Astrocyte (in vitro differentiated cells and primary cell): Measurements from ENCODE around the gene CILP2. TPM values are rescaled to one million over a fixed set of nuclear protein-coding genes. Genes with fewer than 3 reads are reported as not detected.

Source experiments
- DNase-seq: peaks from one replicate; pipeline ENCODE4 v3.0.0-alpha.2; 2010; ENCODE audit warnings: low read depth
- FAIRE-seq: peaks from 2 replicates; lab custom pipeline; 2011; peaks lifted over from hg19 to GRCh38; lab: Jason Lieb, UNC
- H2AFZ ChIP-seq: 2 replicates; pipeline ENCODE4 v1.6.0; 2012; ENCODE audit warnings: low read depth, low read length, inconsistent platforms
- H3K27ac ChIP-seq: 2 replicates; pipeline ENCODE4 v1.5.1; 2011; ENCODE audit warnings: low read depth, low read length, inconsistent platforms
- H3K27me3 ChIP-seq: 2 replicates; pipeline ENCODE4 v1.6.0; 2011; ENCODE audit warnings: low read length, inconsistent platforms; ENCODE audit not compliant: insufficient read depth
- H3K36me3 ChIP-seq: 2 replicates; pipeline ENCODE4 v1.5.1; 2011; ENCODE audit warnings: low read length, inconsistent platforms; ENCODE audit not compliant: insufficient read depth
- H3K4me1 ChIP-seq: 2 replicates; pipeline ENCODE4 v1.5.1; 2011; ENCODE audit warnings: low read length, inconsistent platforms; ENCODE audit not compliant: insufficient read depth
- H3K4me2 ChIP-seq: 2 replicates; pipeline ENCODE4 v1.6.0; 2012; ENCODE audit warnings: low read length, inconsistent platforms
- H3K4me3 ChIP-seq: 2 replicates; pipeline ENCODE4 v1.5.1; 2011; ENCODE audit warnings: low read depth, mild to moderate bottlenecking, low read length, inconsistent platforms; ENCODE audit not compliant: insufficient read depth
- H3K79me2 ChIP-seq: 2 replicates; pipeline ENCODE4 v1.6.0; 2012; ENCODE audit warnings: mild to moderate bottlenecking, low read length, inconsistent platforms; ENCODE audit not compliant: insufficient read depth
- H3K9ac ChIP-seq: 2 replicates; pipeline ENCODE4 v1.6.0; 2012; ENCODE audit warnings: mild to moderate bottlenecking, low read length, inconsistent platforms
- H3K9me3 ChIP-seq: 2 replicates; pipeline ENCODE4 v1.5.1; 2012; ENCODE audit warnings: low read depth, mild to moderate bottlenecking, low read length, inconsistent platforms; ENCODE audit not compliant: insufficient read depth
- H4K20me1 ChIP-seq: 2 replicates; pipeline ENCODE4 v1.6.0; 2012; ENCODE audit warnings: low read length, inconsistent platforms; ENCODE audit not compliant: insufficient read depth
- H3K27ac Mint-ChIP-seq: one replicate; pipeline ENCODE4 v1.8.0; 2021; ENCODE audit warnings: mild to moderate bottlenecking, mixed read lengths; ENCODE audit not compliant: unreplicated experiment
- H3K27me3 Mint-ChIP-seq: one replicate; pipeline ENCODE4 v1.8.0; 2021; ENCODE audit warnings: low read depth, mixed read lengths; ENCODE audit not compliant: unreplicated experiment
- H3K36me3 Mint-ChIP-seq: one replicate; pipeline ENCODE4 v1.8.0; 2021; ENCODE audit warnings: low read depth, mixed read lengths; ENCODE audit not compliant: unreplicated experiment
- H3K4me1 Mint-ChIP-seq: one replicate; pipeline ENCODE4 v1.8.0; 2021; ENCODE audit warnings: low read depth, mixed read lengths; ENCODE audit not compliant: unreplicated experiment
- H3K4me3 Mint-ChIP-seq: one replicate; pipeline ENCODE4 v1.8.0; 2021; ENCODE audit warnings: mild to moderate bottlenecking, moderate library complexity, mixed read lengths; ENCODE audit not compliant: unreplicated experiment
- H3K9me3 Mint-ChIP-seq: one replicate; pipeline ENCODE4 v1.8.0; 2021; ENCODE audit warnings: mild to moderate bottlenecking, mixed read lengths; ENCODE audit not compliant: unreplicated experiment
- CTCF ChIP-seq: IDR thresholded peaks from 2 replicates; pipeline ENCODE4 v1.5.1; 2011; ENCODE audit warnings: low read depth, mild to moderate bottlenecking, inconsistent platforms, low read length, moderate library complexity; ENCODE audit not compliant: insufficient read depth
- EZH2 ChIP-seq: IDR thresholded peaks from 2 replicates; pipeline ENCODE4 v1.6.1; 2012; ENCODE audit warnings: mild to moderate bottlenecking, low read length, inconsistent platforms; ENCODE audit not compliant: insufficient read depth
- total RNA-seq: library from RNA; stranded (reverse); gene quantifications from 2 replicates; pipeline ENCODE4 v1.2.1, GENCODE V29; 2021

CILP2 gene
- total RNA-seq, 1 donor from 2014 or later = 3.9 TPM

- no peak overlapping the region for H3K9ac ChIP-seq
- H3K4me3 Mint-ChIP-seq = no peak overlapping the region
- no peak overlapping the region for H3K4me2 ChIP-seq
- no peak overlapping the region for H3K27ac ChIP-seq
- H2AFZ ChIP-seq = no peak overlapping the region
- no peak overlapping the region for H3K27ac Mint-ChIP-seq
- H3K4me3 ChIP-seq = no peak overlapping the region
- H3K4me1 Mint-ChIP-seq = no peaks in the 10 kb centered on the region
- no peaks in the 10 kb centered on the region for H3K9me3 Mint-ChIP-seq
- FAIRE-seq (no peak), DNase-seq (no peak)
- H3K36me3 Mint-ChIP-seq = peaks cover 9% of the 10 kb centered on the region
- H3K9me3 ChIP-seq = no peaks in the 10 kb centered on the region
- no peaks in the 10 kb centered on the region for H3K4me1 ChIP-seq
- peaks cover 64% of the 10 kb centered on the region for H3K79me2 ChIP-seq
- peaks cover 72% of the 10 kb centered on the region for H4K20me1 ChIP-seq
- H3K27me3 Mint-ChIP-seq = no peaks in the 10 kb centered on the region
- peaks cover 10% of the 10 kb centered on the region for H3K36me3 ChIP-seq
- TF ChIP-seq EZH2 = no peak
- TF ChIP-seq CTCF = no peak
- no peaks in the 10 kb centered on the region for H3K27me3 ChIP-seq
These were observed 14.9 kb upstream of the CILP2 start for GRCh38 chr19:19523177-19523576.

GRCh38 chr19:19524053-19524452 is 14.0 kb upstream of the CILP2 start:
- Histone ChIP-seq H3K4me3 (no peak overlapping the region), H3K4me1 (no peaks in the 10 kb centered on the region), H4K20me1 (peaks cover 76% of the 10 kb centered on the region), H3K9ac (no peak overlapping the region), H3K9me3 (no peaks in the 10 kb centered on the region), H3K27me3 (no peaks in the 10 kb centered on the region), H3K4me2 (no peak overlapping the region), H3K36me3 (peaks cover 10% of the 10 kb centered on the region), H3K79me2 (peaks cover 61% of the 10 kb centered on the region), H3K27ac (no peak overlapping the region), H2AFZ (no peak overlapping the region)
- H3K27me3 Mint-ChIP-seq = no peaks in the 10 kb centered on the region
- H3K27ac Mint-ChIP-seq = no peak overlapping the region
- DNase-seq (no peak), FAIRE-seq (no peak)
- no peaks in the 10 kb centered on the region for H3K4me1 Mint-ChIP-seq
- no peaks in the 10 kb centered on the region for H3K9me3 Mint-ChIP-seq
- no peak for TF ChIP-seq EZH2
- TF ChIP-seq CTCF = no peak
- H3K4me3 Mint-ChIP-seq = no peak overlapping the region
- peaks cover 9% of the 10 kb centered on the region for H3K36me3 Mint-ChIP-seq

- H3K27me3 ChIP-seq = no peaks in the 10 kb centered on the region
These were observed 12.3 kb upstream of the CILP2 start for GRCh38 chr19:19525611-19526380.

More at GRCh38 chr19:19525611-19526380, 12.3 kb upstream of the CILP2 start:
- H2AFZ ChIP-seq = no peak overlapping the region
- H3K36me3 ChIP-seq = peaks cover 3% of the 10 kb centered on the region
- H4K20me1 ChIP-seq = peaks cover 73% of the 10 kb centered on the region
- no peaks in the 10 kb centered on the region for H3K9me3 Mint-ChIP-seq
- H3K9me3 ChIP-seq = no peaks in the 10 kb centered on the region
- no peaks in the 10 kb centered on the region for H3K4me1 ChIP-seq
- FAIRE-seq (no peak), DNase-seq (no peak)
- H3K4me1 Mint-ChIP-seq = peaks cover 10% of the 10 kb centered on the region
- no peaks in the 10 kb centered on the region for H3K27me3 Mint-ChIP-seq
- H3K4me3 Mint-ChIP-seq = no peak overlapping the region
- no peak overlapping the region for H3K9ac ChIP-seq
- peaks cover 45% of the 10 kb centered on the region for H3K79me2 ChIP-seq
- H3K4me3 ChIP-seq = no peak overlapping the region
- no peak overlapping the region for H3K27ac Mint-ChIP-seq
- H3K4me2 ChIP-seq = no peak overlapping the region
- H3K27ac ChIP-seq = no peak overlapping the region
- H3K36me3 Mint-ChIP-seq = peaks cover 5% of the 10 kb centered on the region
- TF ChIP-seq EZH2 = no peak
- TF ChIP-seq CTCF = no peak
